Raji (cell line): ENCODE data around the gene MED27.

Experiments
- POLR2A ChIP-seq: IDR thresholded peaks from 2 replicates; pipeline ENCODE4 v1.6.1; 2011; ENCODE audit warnings: low read depth, low read length, control low read depth; ENCODE audit not compliant: insufficient read depth

MED27 gene

GRCh38 chr9:131815970-131816873, 263.4 kb downstream of the MED27 start:
- TF ChIP-seq POLR2A, result no peak

- no peak for TF ChIP-seq POLR2A
Observed at GRCh38 chr9:131814707-131815106, 265.0 kb downstream of the MED27 start.

GRCh38 chr9:131813116-131813515, 266.6 kb downstream of the MED27 start:
- TF ChIP-seq POLR2A, result no peak

- no peak for TF ChIP-seq POLR2A
Observed at GRCh38 chr9:131812116-131812790, 267.4 kb downstream of the MED27 start.

GRCh38 chr9:131811405-131811804, 268.3 kb downstream of the MED27 start:
- TF ChIP-seq POLR2A, result no peak

GRCh38 chr9:131810351-131811170, 269.1 kb downstream of the MED27 start:
- no peak for TF ChIP-seq POLR2A
